ENCODE measurements around the gene PABPN1L.

DNA sequence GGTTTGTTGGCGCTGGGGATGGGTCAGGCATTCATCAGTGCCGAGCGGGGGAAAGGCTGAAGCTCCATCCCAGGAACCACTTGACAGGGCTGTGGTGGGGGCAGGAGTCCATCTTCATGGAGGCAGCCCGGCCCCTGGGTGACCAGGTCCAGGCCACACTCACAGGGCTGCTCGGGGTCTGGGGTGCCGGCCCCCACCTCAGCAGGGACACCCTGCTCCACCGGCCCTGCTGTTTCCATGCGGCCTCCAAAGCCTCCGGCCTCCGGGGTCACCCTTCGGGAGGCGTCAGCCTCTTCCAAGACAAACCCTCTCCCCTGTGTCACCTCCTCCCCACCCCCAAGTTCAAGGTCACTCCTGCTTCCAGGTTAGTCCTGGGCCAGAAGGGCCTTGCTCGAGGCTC lies 31.8 kb downstream of the PABPN1L start:
- no peak for TF ChIP-seq YY1 (IDR thresholded peaks at IDR 0.05; ENCODE audit: insufficient read depth, insufficient read length)
- no peak for TF ChIP-seq ZNF274 (IDR thresholded peaks at IDR 0.05; ENCODE audit: low read depth, low read length)
